22Rv1 (cell line): ENCODE results near the gene USP9Y.

Experiments used
- ZFX ChIP-seq: fragments of 450-650 bp; IDR thresholded peaks from 2 replicates; pipeline ENCODE4 v1.6.1; 2017; ENCODE audit warnings: antibody characterized with exemption, borderline replicate concordance
- TF ChIP-seq, protein P1 (sequence below): fragments of 450-650 bp; IDR thresholded peaks from 2 replicates; pipeline ENCODE4 v1.5.1; 2017; ENCODE audit warnings: mild to moderate bottlenecking

GRCh38 chrY:12651621-12652036 lies 49.4 kb upstream of the USP9Y start:
- TF ChIP-seq, protein P1, sequence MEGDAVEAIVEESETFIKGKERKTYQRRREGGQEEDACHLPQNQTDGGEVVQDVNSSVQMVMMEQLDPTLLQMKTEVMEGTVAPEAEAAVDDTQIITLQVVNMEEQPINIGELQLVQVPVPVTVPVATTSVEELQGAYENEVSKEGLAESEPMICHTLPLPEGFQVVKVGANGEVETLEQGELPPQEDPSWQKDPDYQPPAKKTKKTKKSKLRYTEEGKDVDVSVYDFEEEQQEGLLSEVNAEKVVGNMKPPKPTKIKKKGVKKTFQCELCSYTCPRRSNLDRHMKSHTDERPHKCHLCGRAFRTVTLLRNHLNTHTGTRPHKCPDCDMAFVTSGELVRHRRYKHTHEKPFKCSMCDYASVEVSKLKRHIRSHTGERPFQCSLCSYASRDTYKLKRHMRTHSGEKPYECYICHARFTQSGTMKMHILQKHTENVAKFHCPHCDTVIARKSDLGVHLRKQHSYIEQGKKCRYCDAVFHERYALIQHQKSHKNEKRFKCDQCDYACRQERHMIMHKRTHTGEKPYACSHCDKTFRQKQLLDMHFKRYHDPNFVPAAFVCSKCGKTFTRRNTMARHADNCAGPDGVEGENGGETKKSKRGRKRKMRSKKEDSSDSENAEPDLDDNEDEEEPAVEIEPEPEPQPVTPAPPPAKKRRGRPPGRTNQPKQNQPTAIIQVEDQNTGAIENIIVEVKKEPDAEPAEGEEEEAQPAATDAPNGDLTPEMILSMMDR = no peak
- no peak for TF ChIP-seq ZFX
